Measurements from ENCODE around the gene ZNF880. TPM values are rescaled to one million over a fixed set of nuclear protein-coding genes. Genes with fewer than 3 reads are reported as not detected.

The ZNF880 gene
- 5.6 and 7.3 TPM in 2 replicates for total RNA-seq

GRCh38 chr19:52369559-52370340 lies at the start of gene ZNF880:
TSS of gene ZNF880 (plus strand) at chr19:52369923. CDS start at chr19:52369966, 43 bp downstream.

GRCh38 chr19:52336117-52336790 lies 33.5 kb upstream of the ZNF880 start, which contains the start of gene ZNF610:
TSS of gene ZNF610 (plus strand) at chr19:52336243. CDS start at chr19:52349173, 12,930 bp downstream.

GRCh38 chr19:52397310-52398080 lies 27.8 kb downstream of the ZNF880 start, which contains the start of gene ZNF528:
TSS of gene ZNF528 (plus strand) at chr19:52397849. CDS start at chr19:52402014, 4,165 bp downstream.

GRCh38 chr19:52428937-52429336 lies 59.2 kb downstream of the ZNF880 start, which contains the start of gene ZNF534:
TSS of gene ZNF534 (plus strand) at chr19:52429148. CDS start at chr19:52431475, 2,327 bp downstream.

Other genes with a start within 250 kb of the ZNF880 start
- 3.5 and 5.6 TPM in 2 replicates for gene ZNF616, start 230.0 kb upstream of the ZNF880 start, total RNA-seq
- gene ZNF836, start 198.3 kb upstream of the ZNF880 start, total RNA-seq, result 3.3 and 6.3 TPM in 2 replicates
- 234 and 274 TPM in 2 replicates for gene PPP2R1A, start 179.9 kb upstream of the ZNF880 start, total RNA-seq
- gene ZNF766, start 100.3 kb upstream of the ZNF880 start, total RNA-seq, result 5.5 and 6.8 TPM in 2 replicates
- 14.2 and 21.0 TPM in 2 replicates for gene ZNF480, start 72.8 kb upstream of the ZNF880 start, total RNA-seq
- 0.33 and 0.63 TPM in 2 replicates for gene ZNF610, start 33.7 kb upstream of the ZNF880 start, total RNA-seq
- gene ZNF528, start 27.9 kb downstream of the ZNF880 start, total RNA-seq, result 2.4 and 3.9 TPM in 2 replicates
- not detected in 2 replicates for gene ZNF534, start 59.2 kb downstream of the ZNF880 start, total RNA-seq
- gene ZNF578, start 83.6 kb downstream of the ZNF880 start, total RNA-seq, result 0.14 and 0.35 TPM in 2 replicates
- 3.8 and 4.7 TPM in 2 replicates for gene ZNF808, start 157.7 kb downstream of the ZNF880 start, total RNA-seq
- 2.9 and 6.3 TPM in 2 replicates for gene ZNF701, start 200.4 kb downstream of the ZNF880 start, total RNA-seq

All from airway epithelial cell (primary cell).